MM.1S (cell line): ENCODE data around the gene B4GALT7.

Experiments used
- EZH2 ChIP-seq: fragments of 300-600 bp; sonication (generic); optimal IDR thresholded peaks from 2 replicates; pipeline ENCODE3; 2017; ENCODE audit warnings: low read depth, mild to moderate bottlenecking, antibody characterized with exemption, low read length, mixed read lengths
- TF ChIP-seq, protein P1 (sequence below): fragments of 300-600 bp; sonication (generic); IDR thresholded peaks from 2 replicates; pipeline ENCODE4 v1.5.1; 2016; ENCODE audit warnings: antibody characterized with exemption, low read length, mixed read lengths

DNA sequence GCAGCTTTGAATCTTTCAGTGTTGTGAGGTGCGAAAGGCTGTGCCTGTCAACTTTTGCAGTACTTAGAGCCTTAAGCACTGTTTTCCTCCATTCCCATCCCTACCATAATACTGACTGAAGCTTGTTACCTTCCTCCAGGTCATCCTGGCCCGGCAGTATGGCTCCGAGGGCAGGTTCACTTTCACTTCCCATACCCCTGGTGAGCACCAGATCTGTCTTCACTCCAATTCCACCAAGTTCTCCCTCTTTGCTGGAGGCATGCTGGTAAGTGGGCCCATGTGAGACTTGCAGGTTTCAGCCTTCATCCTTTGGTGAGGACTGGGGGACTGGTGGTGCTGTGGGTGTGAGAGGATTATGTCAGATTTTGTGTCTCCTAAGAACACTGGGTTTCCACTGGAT, 6.4 kb upstream of the B4GALT7 start:
- TF ChIP-seq, protein P1, sequence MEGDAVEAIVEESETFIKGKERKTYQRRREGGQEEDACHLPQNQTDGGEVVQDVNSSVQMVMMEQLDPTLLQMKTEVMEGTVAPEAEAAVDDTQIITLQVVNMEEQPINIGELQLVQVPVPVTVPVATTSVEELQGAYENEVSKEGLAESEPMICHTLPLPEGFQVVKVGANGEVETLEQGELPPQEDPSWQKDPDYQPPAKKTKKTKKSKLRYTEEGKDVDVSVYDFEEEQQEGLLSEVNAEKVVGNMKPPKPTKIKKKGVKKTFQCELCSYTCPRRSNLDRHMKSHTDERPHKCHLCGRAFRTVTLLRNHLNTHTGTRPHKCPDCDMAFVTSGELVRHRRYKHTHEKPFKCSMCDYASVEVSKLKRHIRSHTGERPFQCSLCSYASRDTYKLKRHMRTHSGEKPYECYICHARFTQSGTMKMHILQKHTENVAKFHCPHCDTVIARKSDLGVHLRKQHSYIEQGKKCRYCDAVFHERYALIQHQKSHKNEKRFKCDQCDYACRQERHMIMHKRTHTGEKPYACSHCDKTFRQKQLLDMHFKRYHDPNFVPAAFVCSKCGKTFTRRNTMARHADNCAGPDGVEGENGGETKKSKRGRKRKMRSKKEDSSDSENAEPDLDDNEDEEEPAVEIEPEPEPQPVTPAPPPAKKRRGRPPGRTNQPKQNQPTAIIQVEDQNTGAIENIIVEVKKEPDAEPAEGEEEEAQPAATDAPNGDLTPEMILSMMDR, result no peak
- no peak for TF ChIP-seq EZH2
